Measurements from ENCODE around the gene PARP2. TPM values are rescaled to one million over a fixed set of nuclear protein-coding genes. Genes with fewer than 3 reads are reported as not detected.
"Not testable (repeated sequence)": the region's sequence is repeated elsewhere in the genome, so short reads cannot be mapped to it uniquely, and the experiment has no call there.

Gene PARP2
- total and polyA plus RNA-seq, 2 donors (not counting 3 experiments of a cell fraction or from before 2014, with no cell fraction given): 15.7 to 30.6 TPM

DNA sequence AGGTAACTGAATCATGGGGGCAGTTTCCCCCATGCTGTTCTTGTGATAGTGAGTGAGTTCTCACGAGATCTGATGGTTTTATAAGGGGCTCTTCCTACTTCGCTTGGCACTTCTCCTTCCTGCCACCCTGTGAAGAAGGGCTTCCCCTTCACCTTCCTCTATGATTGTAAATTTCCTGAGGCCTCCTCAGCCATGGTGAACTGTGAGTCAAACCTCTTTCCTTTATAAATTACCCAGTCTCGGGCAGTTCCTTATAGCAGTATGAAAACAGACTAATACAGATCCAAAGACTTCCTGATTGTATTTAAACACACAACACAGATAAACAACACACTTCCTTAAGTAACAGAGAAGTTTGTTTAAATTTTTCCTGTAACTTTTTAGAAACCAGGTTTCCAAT, 15.0 kb downstream of the PARP2 start:
- BruUV-seq (replicated peaks); H2AFZ ChIP-seq (ENCODE audit: low read depth, low read length); H3K9me1 ChIP-seq (replicated peaks; ENCODE audit: control insufficient read depth, extremely low read depth, insufficient read depth, low read length); H3K27me3 ChIP-seq (ENCODE audit: control insufficient read depth in 2 of 2, insufficient read depth in 2 of 2, low read length in 2 of 2); POLR2A ChIA-PET; H3K9me3 ChIP-seq (replicated peaks; ENCODE audit: control insufficient read depth, insufficient read depth, low read length); H3K9ac ChIP-seq (replicated peaks; ENCODE audit: extremely low read depth, insufficient read depth, low read length); CTCF ChIA-PET; intact Hi-C loops (cut with micrococcal nuclease); H3K4me2 ChIP-seq (ENCODE audit: insufficient read depth, low read length); H3K79me2 ChIP-seq (ENCODE audit: control insufficient read depth, insufficient read depth, low read length); H4K20me1 ChIP-seq (replicated peaks; ENCODE audit: control insufficient read depth, extremely low read depth, insufficient read depth, low read length); H3K27ac ChIP-seq (ENCODE audit: insufficient read depth, low read depth, low read length); H3K4me3 ChIP-seq (replicated peaks in 1 of 3; ENCODE audit: insufficient read depth in 1 of 3, low read depth in 1 of 3, low read length in 3 of 3): not testable (repeated sequence)
- Histone ChIP-seq H3K4me1 (ENCODE audit: control insufficient read depth, extremely low read depth, insufficient read depth, low read length) (peaks cover 14% of the 10 kb centered on the region), H3K36me3 (ENCODE audit: control insufficient read depth in 2 of 2, extremely low read depth in 1 of 2, insufficient read depth in 2 of 2, low read length in 2 of 2) (peaks cover 11 to 23% of the 10 kb centered on the region in 2 experiments)
- TF ChIP-seq FOS (IDR thresholded peaks at IDR 0.05; ENCODE audit: borderline replicate concordance, insufficient read depth, low read length) (peak; percentile 52), POLR2AphosphoS5 (IDR thresholded peaks at IDR 0.05; ENCODE audit: insufficient read depth, low read depth, low read length) (peak; percentile 36), GATA2 (IDR thresholded peaks at IDR 0.05; ENCODE audit: insufficient read depth, insufficient read length, low read depth, low read length) (peak; percentile 27)
- FAIRE-seq (peak; percentile 81), DNase-seq (ENCODE audit: low read depth, low spot score) (peak; percentile 52)
- dilution Hi-C loops (cut with MboI; ENCODE audit: extremely low pct_ligation_motif_present, low sequenced_read_pairs): loop anchor here (10.0 kb wide), 2 partner anchors 116 to 186 kb away; no protein-coding TSS in a partner anchor

- FAIRE-seq (no peak), DNase-seq (ENCODE audit: low read depth, low spot score) (no peak)
- ChIA-PET POLR2A (no interaction called here), CTCF (no interaction called here)
- H3K9me3 ChIP-seq (replicated peaks; ENCODE audit: control insufficient read depth, insufficient read depth, low read length): no peaks in the 10 kb centered on the region
- TF ChIP-seq POLR2A (IDR thresholded peaks at IDR 0.05; ENCODE audit: low read depth, low read length) (no peak), MYC (IDR thresholded peaks at IDR 0.05; ENCODE audit: low read depth, low read length) (no peak), JUN (IDR thresholded peaks at IDR 0.05; ENCODE audit: borderline replicate concordance, insufficient read depth, insufficient read length, low read depth) (no peak), EZH2 (IDR thresholded peaks at IDR 0.05; ENCODE audit: borderline replicate concordance, low read depth, low read length, severe bottlenecking) (no peak), MAX (IDR thresholded peaks at IDR 0.05; ENCODE audit: insufficient read depth, insufficient read length) (no peak), FOS (IDR thresholded peaks at IDR 0.05; ENCODE audit: borderline replicate concordance, insufficient read depth, low read length) (no peak), GATA2 (IDR thresholded peaks at IDR 0.05; ENCODE audit: insufficient read depth, insufficient read length, low read depth, low read length) (no peak), CTCF (IDR thresholded peaks at IDR 0.05; ENCODE audit: extremely low read depth in 1 of 2, insufficient read depth in 1 of 2, low read depth in 1 of 2, low read length in 2 of 2) (no peak), POLR2AphosphoS5 (IDR thresholded peaks at IDR 0.05; ENCODE audit: insufficient read depth, low read depth, low read length) (no peak)
- H3K27ac ChIP-seq (ENCODE audit: insufficient read depth, low read depth, low read length): no peak overlapping the region
- no peaks in the 10 kb centered on the region for H3K79me2 ChIP-seq (ENCODE audit: control insufficient read depth, insufficient read depth, low read length)
- dilution Hi-C loops (cut with MboI; ENCODE audit: extremely low pct_ligation_motif_present, low sequenced_read_pairs) (no loop called here), intact Hi-C loops (cut with micrococcal nuclease) (no loop called here)
- H3K9ac ChIP-seq (replicated peaks; ENCODE audit: extremely low read depth, insufficient read depth, low read length): no peak overlapping the region
- no peak overlapping the region for H3K4me2 ChIP-seq (ENCODE audit: insufficient read depth, low read length)
- no peaks in the 10 kb centered on the region for H4K20me1 ChIP-seq (replicated peaks; ENCODE audit: control insufficient read depth, extremely low read depth, insufficient read depth, low read length)
- no peak overlapping the region for H3K4me3 ChIP-seq (replicated peaks in 1 of 3; ENCODE audit: insufficient read depth in 1 of 3, low read depth in 1 of 3, low read length in 3 of 3)
- H2AFZ ChIP-seq (ENCODE audit: low read depth, low read length): no peak overlapping the region
- peaks cover 8 to 23% of the 10 kb centered on the region in 2 experiments for H3K36me3 ChIP-seq (ENCODE audit: control insufficient read depth in 2 of 2, extremely low read depth in 1 of 2, insufficient read depth in 2 of 2, low read length in 2 of 2)
- TSS peak; percentile 17 for BruUV-seq (replicated peaks)
- H3K4me1 ChIP-seq (ENCODE audit: control insufficient read depth, extremely low read depth, insufficient read depth, low read length): no peaks in the 10 kb centered on the region
- H3K9me1 ChIP-seq (replicated peaks; ENCODE audit: control insufficient read depth, extremely low read depth, insufficient read depth, low read length): no peaks in the 10 kb centered on the region
- no peaks in the 10 kb centered on the region for H3K27me3 ChIP-seq (ENCODE audit: control insufficient read depth in 2 of 2, insufficient read depth in 2 of 2, low read length in 2 of 2)
These were observed 22.5 kb downstream of the PARP2 start for GRCh38 chr14:20365928-20366327.
